NCI-H1105 (cell line): Measurements from ENCODE around the gene ORAI3.
A peak's percentile ranks its signal among the peaks of the same experiment; 100 is the strongest.

Experiments
- DNase-seq: peaks from one replicate; lab custom pipeline; 2025; lab: John Stamatoyannopoulos, UW

The ORAI3 gene

GRCh38 chr16:30971298-30971697, 22.4 kb downstream of the ORAI3 start:
- no peak for DNase-seq

- no peak for DNase-seq
Measured at GRCh38 chr16:30972872-30973271, 24.0 kb downstream of the ORAI3 start.

GRCh38 chr16:30974348-30974747, 25.5 kb downstream of the ORAI3 start:
- DNase-seq = no peak

- DNase-seq = no peak
Measured at GRCh38 chr16:30976486-30976885, 27.6 kb downstream of the ORAI3 start.

GRCh38 chr16:30977502-30977901, 28.6 kb downstream of the ORAI3 start:
- no peak for DNase-seq

GRCh38 chr16:30979170-30980022, 30.5 kb downstream of the ORAI3 start:
- DNase-seq = no peak

- no peak for DNase-seq
Measured at GRCh38 chr16:30980023-30980371, 31.1 kb downstream of the ORAI3 start.

- DNase-seq = no peak
Measured at GRCh38 chr16:30980434-30980833, 31.6 kb downstream of the ORAI3 start.

- DNase-seq = no peak
Measured at GRCh38 chr16:30980959-30981358, 32.1 kb downstream of the ORAI3 start.

- DNase-seq = no peak
Measured at GRCh38 chr16:30982548-30983288, 33.9 kb downstream of the ORAI3 start.

GRCh38 chr16:30983289-30983889, 34.5 kb downstream of the ORAI3 start:
- no peak for DNase-seq

- DNase-seq = no peak
Measured at GRCh38 chr16:30983898-30984610, 35.2 kb downstream of the ORAI3 start.

- peak; percentile 51 for DNase-seq
Measured at GRCh38 chr16:30984669-30985400, 36.0 kb downstream of the ORAI3 start, which contains the start of gene HSD3B7. TSS of gene HSD3B7 (plus strand) at chr16:30985207. CDS start at chr16:30985659, 452 bp downstream.

- DNase-seq = peak; percentile 77
Measured at GRCh38 chr16:30985401-30986128, 36.7 kb downstream of the ORAI3 start.

GRCh38 chr16:30986129-30986991, 37.5 kb downstream of the ORAI3 start:
- no peak for DNase-seq

- no peak for DNase-seq
Measured at GRCh38 chr16:30987581-30988190, 38.8 kb downstream of the ORAI3 start.

GRCh38 chr16:30989469-30990047, 40.7 kb downstream of the ORAI3 start:
- DNase-seq = no peak

GRCh38 chr16:30990105-30990504, 41.2 kb downstream of the ORAI3 start:
- no peak for DNase-seq

GRCh38 chr16:30991052-30991451, 42.2 kb downstream of the ORAI3 start:
- DNase-seq = no peak
